Limb (tissue), 2 donors: Measurements from ENCODE around the gene KIAA1614.
"Not testable (repeated sequence)": the region's sequence is repeated elsewhere in the genome, so short reads cannot be mapped to it uniquely, and the experiment has no call there.

Experiments
- DNase-seq, 2 donors: peaks; one replicate each; pipeline ENCODE4 v3.0.0-alpha.2; 2016; ENCODE audit errors: extremely low spot score in 2 of 2

The KIAA1614 gene

DNA sequence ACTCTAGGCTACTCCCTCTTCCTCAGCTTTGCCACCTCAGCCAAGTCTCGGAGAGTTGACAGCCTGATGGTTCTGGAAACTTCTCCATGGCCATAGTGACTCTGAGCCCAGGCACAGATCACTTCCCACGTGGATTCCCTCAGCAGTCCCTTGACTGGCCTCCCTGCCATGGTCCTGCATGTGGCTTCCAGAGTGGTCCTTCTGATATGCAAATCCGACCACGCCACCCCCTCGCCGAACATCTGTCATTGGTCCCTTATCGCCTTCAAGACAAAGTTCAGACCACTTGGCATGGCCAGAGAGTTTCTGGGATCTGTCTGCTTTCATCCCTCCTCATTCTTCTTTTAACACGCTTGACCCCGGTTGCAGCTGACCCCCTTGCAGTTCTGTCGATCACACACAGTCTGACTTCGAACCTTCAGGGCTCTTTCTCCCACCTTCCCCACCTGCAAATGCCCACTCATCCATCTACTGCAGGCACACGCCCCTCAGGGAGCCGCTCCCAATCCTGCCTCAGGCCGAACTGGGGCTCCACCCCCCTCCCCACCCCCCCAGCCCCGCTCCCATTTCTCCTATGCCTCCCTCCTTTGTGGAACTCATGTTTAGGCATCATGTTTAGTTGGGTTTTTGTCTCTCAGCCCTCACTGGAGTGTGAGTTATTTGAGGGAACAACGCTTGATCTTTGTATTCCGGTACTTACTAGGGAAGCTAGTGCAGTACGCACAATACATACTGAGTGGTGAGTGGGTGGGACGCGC, 29.0 kb downstream of the KIAA1614 start:
- DNase-seq: no peak

DNA sequence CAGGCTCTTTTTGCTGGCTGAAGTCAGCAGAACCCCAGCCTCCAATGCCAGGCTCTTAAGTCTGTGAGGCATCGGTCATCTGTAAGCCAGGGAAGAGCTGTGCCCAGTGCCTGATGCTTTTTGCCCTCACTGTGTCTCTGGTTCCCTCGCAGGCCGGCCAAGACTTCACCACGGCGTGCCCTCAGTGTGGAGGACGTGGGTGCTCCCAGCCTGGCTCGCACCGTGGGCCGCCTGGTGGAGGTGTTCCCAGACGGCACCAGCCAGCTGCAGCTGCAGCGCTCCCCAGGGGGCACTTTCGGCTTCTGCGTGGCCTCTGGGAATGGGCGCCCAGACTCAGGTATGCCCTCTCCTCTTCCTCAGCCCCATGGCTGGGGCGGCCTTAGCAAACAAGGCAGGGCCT, 32.5 kb downstream of the KIAA1614 start:
- no peak for DNase-seq

- no peak for DNase-seq
Observed at GRCh38 chr1:180945551-180945950, 32.9 kb downstream of the KIAA1614 start.

- no peak for DNase-seq
Observed at GRCh38 chr1:180946056-180946455, 33.4 kb downstream of the KIAA1614 start.

GRCh38 chr1:180946541-180947498, 34.1 kb downstream of the KIAA1614 start:
- no peak for DNase-seq

GRCh38 chr1:180947499-180947885, 34.8 kb downstream of the KIAA1614 start:
- no peak for DNase-seq

DNA sequence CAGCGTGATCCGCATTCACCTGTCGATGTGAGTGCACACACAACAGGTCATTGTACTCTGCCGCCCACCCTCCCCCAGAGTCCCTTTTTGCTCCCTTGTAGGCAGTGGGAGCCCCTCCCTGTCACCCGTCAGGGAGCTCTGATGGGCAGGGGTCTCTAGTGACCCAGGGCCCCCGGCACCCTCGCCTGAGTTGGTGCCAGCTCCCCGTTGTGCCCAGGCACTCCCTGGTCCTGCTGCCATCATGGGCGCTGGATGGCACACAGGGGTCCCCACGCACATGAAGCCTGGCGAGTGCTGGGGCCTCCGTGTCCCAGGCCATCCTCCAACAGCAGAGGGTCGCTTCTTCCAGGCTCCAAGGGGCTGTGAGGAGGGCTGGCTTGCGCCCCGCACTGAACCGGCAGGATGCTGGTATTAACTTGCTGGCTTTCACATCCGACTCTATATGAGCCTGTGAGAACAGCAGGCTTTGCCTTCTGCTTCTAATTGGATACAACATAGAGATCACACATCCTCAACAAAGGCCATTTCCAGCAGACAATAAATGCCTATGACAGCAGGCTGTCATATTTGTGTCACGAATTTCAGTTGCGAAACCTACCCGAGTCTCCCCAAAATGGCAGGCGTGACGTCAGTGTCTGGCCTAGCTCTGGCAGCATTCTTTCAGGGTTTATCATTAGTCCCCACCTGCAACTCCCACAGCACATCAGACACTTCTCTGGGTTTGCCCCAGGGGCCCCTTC, 35.4 kb downstream of the KIAA1614 start:
- DNase-seq: no peak

DNA sequence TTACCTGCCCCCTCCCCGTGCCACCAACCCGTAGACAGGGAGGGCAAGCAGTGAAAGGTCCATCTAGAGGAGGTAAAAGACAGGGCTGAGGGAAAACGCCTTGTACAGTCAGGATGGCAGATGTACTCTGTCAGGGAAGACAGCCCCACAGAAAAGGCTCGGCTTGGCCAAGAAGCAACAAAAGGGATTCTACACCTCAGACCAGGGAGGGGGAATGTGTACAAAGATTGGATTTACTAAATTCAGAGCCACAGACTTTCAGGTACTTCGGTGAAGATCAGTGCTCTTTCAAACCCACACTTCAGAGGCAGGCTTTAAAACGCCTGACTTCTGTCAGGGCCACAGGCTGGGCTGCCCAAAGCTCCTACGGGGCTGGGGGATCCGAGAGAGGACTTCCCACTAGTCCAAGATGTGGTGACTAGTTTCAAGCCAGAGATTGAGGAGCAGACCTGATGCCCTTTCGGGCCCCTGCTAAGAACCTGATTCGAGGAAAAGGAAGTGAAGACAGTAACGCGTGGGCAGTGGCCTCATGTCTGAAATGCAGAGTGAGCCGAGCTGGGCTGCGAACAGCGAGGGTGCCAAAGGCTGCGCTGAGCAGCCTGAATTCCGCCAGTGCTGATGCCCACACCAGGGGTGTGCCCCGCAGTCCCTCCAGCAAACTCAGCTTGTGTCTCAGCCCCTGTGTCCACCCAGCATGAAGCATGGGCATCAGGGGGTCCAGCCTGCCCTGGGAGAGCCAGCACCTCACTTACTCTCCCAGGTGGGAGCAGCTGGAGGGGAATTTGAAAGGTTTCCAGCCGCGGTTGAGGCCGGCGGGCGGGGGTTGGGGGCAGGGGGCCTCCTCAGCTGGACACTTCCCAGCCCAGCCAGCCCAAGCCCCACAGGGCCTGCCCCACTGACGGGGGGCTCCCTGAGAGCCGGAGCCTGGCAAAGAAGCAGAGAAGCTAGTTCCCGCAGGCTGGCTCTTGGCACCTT, 36.2 kb downstream of the KIAA1614 start:
- no peak for DNase-seq

DNA sequence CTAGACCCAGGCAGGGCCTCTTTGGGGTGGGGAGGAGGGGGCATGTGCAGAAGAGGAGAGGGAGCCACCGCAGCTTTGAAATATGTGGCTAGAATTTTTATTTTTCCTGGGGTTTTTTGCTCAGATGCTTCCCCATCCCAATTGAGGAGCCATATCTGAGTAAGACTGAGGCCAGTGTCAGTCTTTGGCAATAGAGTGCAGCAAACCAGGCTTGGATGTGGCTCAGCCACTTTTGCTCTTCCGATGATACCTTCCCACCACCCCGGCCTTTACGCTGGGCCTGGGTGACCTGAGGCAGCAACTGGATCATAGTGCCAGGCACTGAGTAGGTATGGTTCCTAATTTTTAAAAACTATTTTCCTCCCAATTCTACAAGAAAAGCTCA, 36.9 kb downstream of the KIAA1614 start:
- no peak for DNase-seq

DNA sequence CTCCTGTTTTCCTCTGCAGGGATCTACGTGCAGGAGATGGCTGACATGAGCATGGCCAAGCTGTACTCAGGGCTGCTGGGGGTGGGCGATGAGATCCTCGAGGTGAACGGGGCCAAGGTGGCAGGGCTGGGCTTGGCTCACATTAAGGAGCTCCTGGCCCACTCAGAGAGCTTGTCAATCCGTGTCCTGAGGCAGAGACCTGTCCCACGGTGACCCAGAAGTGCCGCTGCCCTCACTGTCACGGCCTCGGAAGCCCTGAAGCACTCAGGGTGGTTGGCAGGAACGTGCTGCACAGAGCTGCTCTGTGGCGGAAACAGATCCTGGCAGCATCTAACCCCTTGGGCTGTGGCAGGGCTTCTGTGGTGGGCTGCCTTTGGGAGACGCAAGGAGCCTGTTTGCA, 37.6 kb downstream of the KIAA1614 start:
- DNase-seq: no peak

DNA sequence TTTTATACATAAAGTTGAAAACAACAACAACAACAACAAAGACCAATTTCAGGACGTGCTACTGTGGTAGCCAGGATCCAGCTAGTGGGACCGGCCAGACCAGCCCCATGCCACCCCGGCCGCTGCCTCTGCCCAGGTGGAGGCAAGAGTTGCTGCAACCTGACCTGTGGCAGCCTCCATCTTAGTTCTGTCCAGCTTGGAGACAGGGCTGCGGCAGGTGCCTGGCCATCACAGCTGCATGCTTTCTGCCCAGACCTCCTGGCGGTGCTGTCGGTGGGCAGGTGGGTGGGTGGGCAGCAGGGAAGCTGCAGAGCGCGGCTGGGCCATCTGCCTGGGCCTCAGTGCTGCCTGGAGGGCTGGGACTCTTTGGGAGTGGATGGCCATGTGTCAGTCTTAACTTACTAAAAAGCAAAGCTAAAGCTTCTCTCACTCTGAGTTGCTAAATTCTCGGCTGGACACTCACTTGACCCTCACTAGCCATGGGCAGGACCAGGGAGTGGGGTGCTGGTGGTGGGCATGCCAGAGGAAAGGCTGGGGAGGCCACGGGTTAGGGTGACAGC, 38.6 kb downstream of the KIAA1614 start:
- no peak for DNase-seq

DNA sequence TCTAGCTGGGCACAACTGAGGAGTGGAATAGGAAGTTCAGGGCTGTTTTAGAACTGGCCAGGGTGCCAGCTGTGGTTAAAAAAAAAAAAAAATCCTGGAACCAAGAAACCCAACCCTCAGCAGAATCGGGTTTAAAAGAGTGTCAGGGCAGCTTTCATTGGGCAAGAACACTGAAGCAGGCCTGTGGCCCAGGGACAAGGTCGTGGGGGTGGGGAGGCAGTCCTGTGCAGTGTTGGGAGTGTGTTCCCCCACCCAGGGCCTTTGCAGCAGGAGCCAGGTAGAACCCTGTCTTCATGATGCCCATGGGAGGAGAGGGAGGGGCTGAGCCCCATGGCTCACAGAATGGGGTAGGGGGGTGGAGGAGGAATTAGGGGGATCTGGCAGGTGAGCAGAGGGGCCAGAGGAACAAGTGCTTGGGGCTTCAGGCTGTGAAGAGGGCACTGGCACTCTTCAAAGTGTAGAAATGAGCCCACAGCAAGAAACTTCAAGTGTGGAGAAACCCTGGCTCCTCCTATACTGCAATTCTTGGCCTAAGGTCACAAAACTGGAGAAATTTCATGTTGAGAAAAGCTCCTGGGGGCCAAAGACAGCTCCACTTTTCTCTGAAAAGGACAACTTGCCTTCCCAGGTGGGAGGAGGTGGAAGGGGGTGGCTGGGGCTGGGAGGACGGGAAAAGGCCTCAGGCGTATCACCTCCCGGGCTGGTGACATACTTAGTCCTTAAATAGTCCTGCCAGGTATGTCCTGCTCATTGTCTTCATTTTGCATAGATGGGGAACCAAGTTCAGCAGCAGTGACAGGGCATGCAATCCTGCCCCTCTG, 39.3 kb downstream of the KIAA1614 start:
- no peak for DNase-seq

DNA sequence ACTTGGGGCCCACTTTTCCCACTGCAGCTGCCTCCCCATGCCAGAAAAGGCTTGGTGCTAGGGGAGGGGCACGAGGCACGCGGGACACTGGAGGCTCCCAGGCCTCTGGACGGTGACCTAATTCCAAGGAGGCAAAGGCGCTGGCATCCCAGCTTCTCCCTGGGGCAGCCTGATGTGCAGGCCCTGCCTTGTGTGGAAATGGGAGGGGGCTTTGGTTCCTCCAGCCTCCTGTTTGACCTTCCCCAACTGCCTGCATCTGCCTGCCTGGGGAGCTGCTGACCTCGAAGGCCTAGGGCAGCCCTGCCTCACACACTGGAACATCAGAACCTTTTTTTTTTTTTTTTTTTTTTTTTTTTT, 39.9 kb downstream of the KIAA1614 start:
- DNase-seq: no peak

- no peak for DNase-seq
Observed at GRCh38 chr1:180953291-180954004, 40.8 kb downstream of the KIAA1614 start.

DNA sequence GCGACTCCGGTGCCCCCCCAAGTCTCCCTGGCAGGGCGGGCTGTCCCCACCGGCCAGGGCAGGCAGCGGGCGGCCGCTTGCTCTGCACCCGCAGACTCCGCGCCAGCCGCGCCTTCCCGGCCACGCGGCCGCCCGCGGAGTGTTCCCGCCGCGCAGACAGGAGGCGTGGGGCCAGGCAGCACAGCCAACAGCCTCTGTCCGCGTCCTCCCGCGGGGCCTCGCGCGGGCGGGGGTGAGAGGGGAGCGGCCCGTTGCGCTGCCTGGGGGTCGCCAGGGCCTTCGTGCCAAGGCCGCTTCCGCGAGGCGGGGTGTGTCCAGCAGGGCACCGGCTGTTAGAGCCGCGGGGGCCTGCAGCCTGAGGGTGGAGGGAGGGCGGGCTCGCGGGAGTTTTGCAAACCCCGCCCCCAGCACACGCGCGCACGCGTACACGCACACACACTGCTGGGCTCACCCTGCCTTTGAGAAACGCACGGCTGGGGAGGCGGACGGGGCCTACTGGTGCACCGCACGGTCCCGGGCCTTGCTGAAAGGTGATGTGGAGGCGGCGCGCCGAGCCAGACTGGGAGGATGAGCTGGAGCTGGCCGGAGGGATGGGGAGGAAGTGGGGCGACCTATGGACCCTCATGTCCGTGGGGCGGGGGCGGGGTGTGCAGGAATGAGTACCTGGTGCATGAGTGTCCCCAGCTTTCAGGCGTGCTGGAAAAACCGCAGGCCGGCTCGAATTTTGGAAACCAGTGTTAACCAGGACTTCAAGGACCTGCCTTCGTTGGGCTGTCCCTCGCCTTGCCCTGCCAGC, 41.5 kb downstream of the KIAA1614 start:
- peak; percentile 76 to 82 for DNase-seq

- DNase-seq: no peak
Observed at GRCh38 chr1:180954801-180955165, 42.1 kb downstream of the KIAA1614 start.

- DNase-seq: no peak
Observed at GRCh38 chr1:180956028-180956640, 43.4 kb downstream of the KIAA1614 start.

GRCh38 chr1:180959620-180960019, 46.9 kb downstream of the KIAA1614 start:
- not testable (repeated sequence) for DNase-seq
